Liver (tissue), 3 donors: ENCODE results near the gene CLN3.

Experiments used
- EGR1 ChIP-seq, 2 donors: IDR thresholded peaks; 2 replicates each; pipeline ENCODE4 v1.6.1; 2016 to 2018; ENCODE audit warnings: antibody characterized with exemption in 2 of 2, low read depth in 2 of 2
- FOXA1 ChIP-seq: IDR thresholded peaks from 2 replicates; pipeline ENCODE4 v1.6.1; 2016; ENCODE audit warnings: antibody characterized with exemption
- HNF4A ChIP-seq, 2 donors: conservative IDR thresholded peaks; 2 replicates each; pipeline ENCODE4 v1.6.1; 2016; ENCODE audit warnings: antibody characterized with exemption in 2 of 2, mild to moderate bottlenecking in 2 of 2
- HNF4G ChIP-seq: IDR thresholded peaks from 2 replicates; pipeline ENCODE4 v1.6.1; 2016; ENCODE audit warnings: antibody characterized with exemption
- NR2F2 ChIP-seq: IDR thresholded peaks from 2 replicates; pipeline ENCODE4 v1.6.1; 2016; ENCODE audit warnings: antibody characterized with exemption
- RAD21 ChIP-seq, 2 donors: IDR thresholded peaks; 2 replicates each; pipeline ENCODE4 v1.6.1; 2016; ENCODE audit warnings: antibody characterized with exemption in 2 of 2, mild to moderate bottlenecking in 2 of 2
- SP1 ChIP-seq: IDR thresholded peaks from 2 replicates; pipeline ENCODE4 v1.6.1; 2018; ENCODE audit warnings: antibody characterized with exemption, mild to moderate bottlenecking
- TAF1 ChIP-seq: conservative IDR thresholded peaks from 2 replicates; pipeline ENCODE4 v1.6.1; 2016; ENCODE audit warnings: antibody characterized with exemption, mild to moderate bottlenecking
- YY1 ChIP-seq: IDR thresholded peaks from 2 replicates; pipeline ENCODE4 v1.6.1; 2016; ENCODE audit warnings: antibody characterized with exemption, mild to moderate bottlenecking
- ZBTB33 ChIP-seq: IDR thresholded peaks from 2 replicates; pipeline ENCODE4 v1.6.1; 2016; ENCODE audit warnings: antibody characterized with exemption
- TF ChIP-seq, protein P1 (sequence below): fragments of 150-350 bp; IDR thresholded peaks from 2 replicates; pipeline ENCODE4 v1.5.1; 2017; ENCODE audit warnings: improper control_type of control experiment, low read depth, low read length; ENCODE audit not compliant: missing input control
- TF ChIP-seq, protein P2 (sequence below): IDR thresholded peaks from 2 replicates; pipeline ENCODE4 v1.6.1; 2016; ENCODE audit warnings: antibody characterized with exemption, mild to moderate bottlenecking
- TF ChIP-seq, protein P3 (sequence below): IDR thresholded peaks from 2 replicates; pipeline ENCODE4 v1.6.1; 2016; ENCODE audit warnings: antibody characterized with exemption
- TF ChIP-seq, protein P4 (sequence below): IDR thresholded peaks from 2 replicates; pipeline ENCODE4 v1.6.1; 2016; ENCODE audit warnings: antibody characterized with exemption
- donor health status: healthy.
- donor health status: healthy.

DNA sequence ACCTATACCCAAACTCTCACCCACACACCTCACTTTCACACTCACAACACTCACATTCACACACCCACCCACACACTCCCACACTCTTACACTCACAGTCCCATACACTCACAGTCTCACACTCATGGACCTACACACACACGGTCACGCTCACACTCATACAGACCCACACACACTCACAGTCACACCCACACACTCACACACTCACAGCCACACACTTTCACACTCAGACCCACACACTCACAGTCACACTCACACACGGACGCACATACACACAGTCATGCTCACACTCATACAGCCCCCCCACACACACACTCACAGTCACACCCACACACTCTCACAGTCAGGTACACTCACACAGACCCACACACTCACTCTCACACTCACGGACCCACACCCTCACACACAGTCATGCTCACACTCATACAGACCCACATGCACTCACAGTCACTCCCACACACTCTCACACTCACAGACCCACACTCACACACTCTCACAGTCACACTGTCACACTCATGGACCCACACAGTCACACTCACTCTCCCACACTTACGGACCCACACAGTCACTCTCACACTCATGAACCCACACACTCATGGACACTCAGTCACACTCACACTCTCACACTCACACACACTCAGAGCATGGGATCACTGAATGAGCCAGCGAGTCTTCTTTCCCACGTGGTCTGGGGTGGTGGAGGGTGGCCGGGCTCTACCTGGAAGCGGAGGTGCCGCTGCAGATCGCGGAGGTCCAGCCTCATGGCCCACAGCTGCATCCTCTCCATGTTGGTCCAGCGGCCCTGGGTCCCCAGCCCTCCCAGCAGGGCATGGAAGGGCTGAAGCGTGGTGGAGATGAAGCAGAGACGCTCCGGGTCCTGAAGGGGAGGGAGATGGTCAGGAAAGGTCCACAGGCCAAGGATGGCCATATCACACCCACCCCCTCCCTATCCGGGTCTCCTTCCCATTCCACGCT, 9.7 kb upstream of the CLN3 start:
- TF ChIP-seq, protein P1, sequence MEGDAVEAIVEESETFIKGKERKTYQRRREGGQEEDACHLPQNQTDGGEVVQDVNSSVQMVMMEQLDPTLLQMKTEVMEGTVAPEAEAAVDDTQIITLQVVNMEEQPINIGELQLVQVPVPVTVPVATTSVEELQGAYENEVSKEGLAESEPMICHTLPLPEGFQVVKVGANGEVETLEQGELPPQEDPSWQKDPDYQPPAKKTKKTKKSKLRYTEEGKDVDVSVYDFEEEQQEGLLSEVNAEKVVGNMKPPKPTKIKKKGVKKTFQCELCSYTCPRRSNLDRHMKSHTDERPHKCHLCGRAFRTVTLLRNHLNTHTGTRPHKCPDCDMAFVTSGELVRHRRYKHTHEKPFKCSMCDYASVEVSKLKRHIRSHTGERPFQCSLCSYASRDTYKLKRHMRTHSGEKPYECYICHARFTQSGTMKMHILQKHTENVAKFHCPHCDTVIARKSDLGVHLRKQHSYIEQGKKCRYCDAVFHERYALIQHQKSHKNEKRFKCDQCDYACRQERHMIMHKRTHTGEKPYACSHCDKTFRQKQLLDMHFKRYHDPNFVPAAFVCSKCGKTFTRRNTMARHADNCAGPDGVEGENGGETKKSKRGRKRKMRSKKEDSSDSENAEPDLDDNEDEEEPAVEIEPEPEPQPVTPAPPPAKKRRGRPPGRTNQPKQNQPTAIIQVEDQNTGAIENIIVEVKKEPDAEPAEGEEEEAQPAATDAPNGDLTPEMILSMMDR: no peak
- no peak for TF ChIP-seq NR2F2
- TF ChIP-seq, protein P2, sequence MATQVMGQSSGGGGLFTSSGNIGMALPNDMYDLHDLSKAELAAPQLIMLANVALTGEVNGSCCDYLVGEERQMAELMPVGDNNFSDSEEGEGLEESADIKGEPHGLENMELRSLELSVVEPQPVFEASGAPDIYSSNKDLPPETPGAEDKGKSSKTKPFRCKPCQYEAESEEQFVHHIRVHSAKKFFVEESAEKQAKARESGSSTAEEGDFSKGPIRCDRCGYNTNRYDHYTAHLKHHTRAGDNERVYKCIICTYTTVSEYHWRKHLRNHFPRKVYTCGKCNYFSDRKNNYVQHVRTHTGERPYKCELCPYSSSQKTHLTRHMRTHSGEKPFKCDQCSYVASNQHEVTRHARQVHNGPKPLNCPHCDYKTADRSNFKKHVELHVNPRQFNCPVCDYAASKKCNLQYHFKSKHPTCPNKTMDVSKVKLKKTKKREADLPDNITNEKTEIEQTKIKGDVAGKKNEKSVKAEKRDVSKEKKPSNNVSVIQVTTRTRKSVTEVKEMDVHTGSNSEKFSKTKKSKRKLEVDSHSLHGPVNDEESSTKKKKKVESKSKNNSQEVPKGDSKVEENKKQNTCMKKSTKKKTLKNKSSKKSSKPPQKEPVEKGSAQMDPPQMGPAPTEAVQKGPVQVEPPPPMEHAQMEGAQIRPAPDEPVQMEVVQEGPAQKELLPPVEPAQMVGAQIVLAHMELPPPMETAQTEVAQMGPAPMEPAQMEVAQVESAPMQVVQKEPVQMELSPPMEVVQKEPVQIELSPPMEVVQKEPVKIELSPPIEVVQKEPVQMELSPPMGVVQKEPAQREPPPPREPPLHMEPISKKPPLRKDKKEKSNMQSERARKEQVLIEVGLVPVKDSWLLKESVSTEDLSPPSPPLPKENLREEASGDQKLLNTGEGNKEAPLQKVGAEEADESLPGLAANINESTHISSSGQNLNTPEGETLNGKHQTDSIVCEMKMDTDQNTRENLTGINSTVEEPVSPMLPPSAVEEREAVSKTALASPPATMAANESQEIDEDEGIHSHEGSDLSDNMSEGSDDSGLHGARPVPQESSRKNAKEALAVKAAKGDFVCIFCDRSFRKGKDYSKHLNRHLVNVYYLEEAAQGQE: no peak
- TF ChIP-seq SP1: no peak
- TF ChIP-seq TAF1: no peak
- TF ChIP-seq ZBTB33: no peak
- no peak for TF ChIP-seq FOXA1
- TF ChIP-seq EGR1 (IDR thresholded peaks at IDR 0.05; ENCODE audit: low read depth in 2 of 2): no peak
- TF ChIP-seq RAD21 (IDR thresholded peaks at IDR 0.05): no peak
- TF ChIP-seq YY1: no peak
- TF ChIP-seq, protein P3, sequence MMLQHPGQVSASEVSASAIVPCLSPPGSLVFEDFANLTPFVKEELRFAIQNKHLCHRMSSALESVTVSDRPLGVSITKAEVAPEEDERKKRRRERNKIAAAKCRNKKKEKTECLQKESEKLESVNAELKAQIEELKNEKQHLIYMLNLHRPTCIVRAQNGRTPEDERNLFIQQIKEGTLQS: no peak
- TF ChIP-seq HNF4A (conservative IDR thresholded peaks at IDR 0.05): no peak
- TF ChIP-seq, protein P4, sequence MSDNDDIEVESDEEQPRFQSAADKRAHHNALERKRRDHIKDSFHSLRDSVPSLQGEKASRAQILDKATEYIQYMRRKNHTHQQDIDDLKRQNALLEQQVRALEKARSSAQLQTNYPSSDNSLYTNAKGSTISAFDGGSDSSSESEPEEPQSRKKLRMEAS: no peak
- no peak for TF ChIP-seq HNF4G
